PFSK-1 (cell line): ENCODE measurements around the gene PDE3B.

ENCODE experiments used
- TAF1 ChIP-seq: IDR thresholded peaks from 2 replicates; pipeline ENCODE4 v1.6.1; 2012; ENCODE audit warnings: low read length, control low read depth, borderline replicate concordance; ENCODE audit not compliant: insufficient read depth
- TF ChIP-seq, protein P1 (sequence below), 2 experiments: IDR thresholded peaks; 2 replicates each; pipeline versions ENCODE4 v1.6.1 to v1.8.0; 2011 to 2012; ENCODE audit warnings: low read depth in 2 of 2, low read length in 2 of 2, control low read depth in 1 of 2, inconsistent platforms in 1 of 2, mild to moderate bottlenecking in 1 of 2, moderate library complexity in 1 of 2; ENCODE audit not compliant: insufficient read depth in 1 of 2

DNA sequence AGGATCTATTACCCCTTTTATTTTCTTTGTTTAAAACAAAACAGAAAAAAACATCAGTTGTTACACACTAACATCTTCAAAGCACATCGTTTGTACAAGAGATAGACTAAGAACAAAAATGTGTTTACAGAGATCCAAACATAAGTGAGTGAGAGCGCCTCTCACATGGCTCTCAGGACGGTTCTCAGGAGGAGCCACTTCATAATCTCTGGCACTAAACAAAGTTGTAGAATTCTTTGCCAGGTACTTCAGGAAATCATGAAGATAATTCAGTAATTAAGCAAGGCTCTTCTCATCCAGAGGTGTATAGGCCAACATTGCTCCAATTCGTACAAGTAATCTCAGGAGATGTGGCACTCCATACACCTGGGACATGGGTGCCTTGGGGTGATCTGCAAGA, 29.8 kb downstream of the PDE3B start:
- no peak for TF ChIP-seq TAF1
- TF ChIP-seq, protein P1, sequence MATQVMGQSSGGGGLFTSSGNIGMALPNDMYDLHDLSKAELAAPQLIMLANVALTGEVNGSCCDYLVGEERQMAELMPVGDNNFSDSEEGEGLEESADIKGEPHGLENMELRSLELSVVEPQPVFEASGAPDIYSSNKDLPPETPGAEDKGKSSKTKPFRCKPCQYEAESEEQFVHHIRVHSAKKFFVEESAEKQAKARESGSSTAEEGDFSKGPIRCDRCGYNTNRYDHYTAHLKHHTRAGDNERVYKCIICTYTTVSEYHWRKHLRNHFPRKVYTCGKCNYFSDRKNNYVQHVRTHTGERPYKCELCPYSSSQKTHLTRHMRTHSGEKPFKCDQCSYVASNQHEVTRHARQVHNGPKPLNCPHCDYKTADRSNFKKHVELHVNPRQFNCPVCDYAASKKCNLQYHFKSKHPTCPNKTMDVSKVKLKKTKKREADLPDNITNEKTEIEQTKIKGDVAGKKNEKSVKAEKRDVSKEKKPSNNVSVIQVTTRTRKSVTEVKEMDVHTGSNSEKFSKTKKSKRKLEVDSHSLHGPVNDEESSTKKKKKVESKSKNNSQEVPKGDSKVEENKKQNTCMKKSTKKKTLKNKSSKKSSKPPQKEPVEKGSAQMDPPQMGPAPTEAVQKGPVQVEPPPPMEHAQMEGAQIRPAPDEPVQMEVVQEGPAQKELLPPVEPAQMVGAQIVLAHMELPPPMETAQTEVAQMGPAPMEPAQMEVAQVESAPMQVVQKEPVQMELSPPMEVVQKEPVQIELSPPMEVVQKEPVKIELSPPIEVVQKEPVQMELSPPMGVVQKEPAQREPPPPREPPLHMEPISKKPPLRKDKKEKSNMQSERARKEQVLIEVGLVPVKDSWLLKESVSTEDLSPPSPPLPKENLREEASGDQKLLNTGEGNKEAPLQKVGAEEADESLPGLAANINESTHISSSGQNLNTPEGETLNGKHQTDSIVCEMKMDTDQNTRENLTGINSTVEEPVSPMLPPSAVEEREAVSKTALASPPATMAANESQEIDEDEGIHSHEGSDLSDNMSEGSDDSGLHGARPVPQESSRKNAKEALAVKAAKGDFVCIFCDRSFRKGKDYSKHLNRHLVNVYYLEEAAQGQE (IDR thresholded peaks at IDR 0.05; ENCODE audit: insufficient read depth in 1 of 2, low read depth in 2 of 2, low read length in 2 of 2) = no peak
